Activated T-cell treated with anti-CD3 and anti-CD28 coated beads for 4 hours (primary cell): ENCODE results near the gene KLF16.
"Not testable (repeated sequence)": the region's sequence is repeated elsewhere in the genome, so short reads cannot be mapped to it uniquely, and the experiment has no call there.

Experiments
- DNase-seq: peaks from one replicate; pipeline ENCODE4 v3.0.0-alpha.2; 2020

The KLF16 gene

GRCh38 chr19:1863328-1863637 is at the start of gene KLF16:
KLF16 (minus strand) TSS chr19:1863579; CDS start chr19:1863497, 82 bp downstream.
- DNase-seq = no peak

GRCh38 chr19:1912760-1913505 is 49.6 kb upstream of the KLF16 start:
- DNase-seq = no peak

- DNase-seq = no peak
Observed at GRCh38 chr19:1911995-1912394, 48.6 kb upstream of the KLF16 start.

GRCh38 chr19:1911098-1911497 is 47.7 kb upstream of the KLF16 start:
- no peak for DNase-seq

GRCh38 chr19:1910177-1910576 is 46.8 kb upstream of the KLF16 start:
- no peak for DNase-seq

GRCh38 chr19:1909761-1910080 is 46.3 kb upstream of the KLF16 start:
- DNase-seq = no peak

GRCh38 chr19:1908364-1908678 is 44.9 kb upstream of the KLF16 start:
- DNase-seq = no peak

GRCh38 chr19:1907563-1908363 is 44.4 kb upstream of the KLF16 start:
- no peak for DNase-seq

GRCh38 chr19:1906985-1907562 is 43.7 kb upstream of the KLF16 start:
- no peak for DNase-seq

GRCh38 chr19:1905863-1906375 is 42.5 kb upstream of the KLF16 start:
- DNase-seq = no peak

- peak; percentile 95 for DNase-seq
Observed at GRCh38 chr19:1905110-1905862, 41.9 kb upstream of the KLF16 start, which contains the start of the genes ADAT3 and SCAMP4. ADAT3 (plus strand) TSS chr19:1905399; CDS start chr19:1912048, 6,649 bp downstream. SCAMP4 (plus strand) TSS chr19:1905399; CDS start chr19:1915020, 9,621 bp downstream.

- no peak for DNase-seq
Observed at GRCh38 chr19:1904860-1905109, 41.4 kb upstream of the KLF16 start.

- DNase-seq = no peak
Observed at GRCh38 chr19:1902923-1903322, 39.5 kb upstream of the KLF16 start.

GRCh38 chr19:1901940-1902404 is 38.6 kb upstream of the KLF16 start:
- no peak for DNase-seq

GRCh38 chr19:1896508-1896907 is 33.1 kb upstream of the KLF16 start:
- no peak for DNase-seq

GRCh38 chr19:1893791-1894190 is 30.4 kb upstream of the KLF16 start:
- no peak for DNase-seq

- no peak for DNase-seq
Observed at GRCh38 chr19:1889907-1890306, 26.5 kb upstream of the KLF16 start.

GRCh38 chr19:1888385-1888784 is 25.0 kb upstream of the KLF16 start:
- DNase-seq = no peak

GRCh38 chr19:1886360-1886759 is 23.0 kb upstream of the KLF16 start:
- DNase-seq = not testable (repeated sequence)

GRCh38 chr19:1885398-1886119 is 22.2 kb upstream of the KLF16 start, which contains the start of gene ABHD17A:
ABHD17A (minus strand) TSS chr19:1885496; CDS start chr19:1881566, 3,930 bp downstream.
- DNase-seq = peak; percentile 97

- no peak for DNase-seq
Observed at GRCh38 chr19:1884719-1885334, 21.4 kb upstream of the KLF16 start.

- no peak for DNase-seq
Observed at GRCh38 chr19:1884291-1884718, 20.9 kb upstream of the KLF16 start.
